Subcutaneous adipose tissue (tissue), 4 donors: Measurements from ENCODE around the gene PBRM1. TPM values are rescaled to one million over a fixed set of nuclear protein-coding genes. Genes with fewer than 3 reads are reported as not detected.

Source experiments
- CTCF ChIP-seq: fragments of 450-650 bp; IDR thresholded peaks from one replicate; pipeline ENCODE4 v1.5.1; 2016; ENCODE audit warnings: low read depth, mild to moderate bottlenecking, control low read depth, antibody characterized with exemption, moderate library complexity
- total RNA-seq, 4 donors: library from RNA; depleted of rRNA; stranded (reverse); fragments of >200 nt; gene quantifications; one replicate each; pipeline ENCODE4 v1.1.0, GENCODE V29; 2016

PBRM1 gene
- total RNA-seq = 100 to 1,000 TPM in 2 of 4 donors, 10 to 100 TPM in 2; 92.7 to 125 (median 104) TPM

GRCh38 chr3:52685709-52686691, at the start of gene PBRM1, which contains the start of gene GNL3:
Gene PBRM1, minus strand, starts transcription at chr3:52685913.
Gene GNL3, plus strand, starts transcription at chr3:52686032. Its CDS starts 61 bp downstream, at chr3:52686093.
- TF ChIP-seq CTCF = no peak

GRCh38 chr3:52733256-52733891, 47.7 kb upstream of the PBRM1 start:
- no peak for TF ChIP-seq CTCF

DNA sequence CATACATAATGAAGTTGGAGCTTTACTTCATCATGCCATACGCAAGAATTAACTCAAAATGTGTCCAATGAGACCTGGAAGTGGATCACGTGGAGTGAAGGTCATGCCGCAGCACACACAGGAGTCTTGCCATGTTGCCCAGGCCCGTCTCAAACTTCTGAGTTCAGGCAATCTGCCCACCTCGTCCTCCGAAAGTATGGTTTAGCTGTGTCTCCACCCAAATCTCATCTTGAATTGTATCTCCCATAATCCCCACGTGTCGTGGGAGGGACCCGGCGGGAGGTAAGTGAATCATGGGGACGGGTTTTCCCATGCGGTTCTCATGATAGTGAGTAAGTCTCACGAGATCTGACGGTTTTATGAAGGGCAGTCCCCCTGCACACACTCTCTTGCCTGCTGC, 45.9 kb upstream of the PBRM1 start:
- no peak for TF ChIP-seq CTCF

DNA sequence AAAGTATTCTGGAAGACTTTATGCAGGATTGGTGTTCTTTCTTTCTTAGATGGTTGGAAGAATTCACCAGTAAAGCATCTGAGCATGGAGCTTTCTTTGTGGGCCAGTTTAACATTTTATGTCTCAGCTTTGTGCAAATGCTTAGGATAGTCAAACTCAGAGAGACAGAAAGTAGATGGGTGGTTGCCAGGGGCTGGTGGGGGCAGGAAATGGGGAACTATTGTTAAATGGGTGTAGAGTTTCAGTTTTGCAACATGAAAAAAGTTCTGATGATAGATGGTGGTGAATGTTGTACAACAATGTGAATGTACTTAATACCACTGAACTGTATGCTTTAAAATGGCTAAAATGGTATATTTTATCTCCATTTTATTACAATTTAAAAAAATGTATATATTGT, 45.0 kb upstream of the PBRM1 start:
- TF ChIP-seq CTCF = no peak

GRCh38 chr3:52724511-52724910, 38.8 kb upstream of the PBRM1 start:
- no peak for TF ChIP-seq CTCF

DNA sequence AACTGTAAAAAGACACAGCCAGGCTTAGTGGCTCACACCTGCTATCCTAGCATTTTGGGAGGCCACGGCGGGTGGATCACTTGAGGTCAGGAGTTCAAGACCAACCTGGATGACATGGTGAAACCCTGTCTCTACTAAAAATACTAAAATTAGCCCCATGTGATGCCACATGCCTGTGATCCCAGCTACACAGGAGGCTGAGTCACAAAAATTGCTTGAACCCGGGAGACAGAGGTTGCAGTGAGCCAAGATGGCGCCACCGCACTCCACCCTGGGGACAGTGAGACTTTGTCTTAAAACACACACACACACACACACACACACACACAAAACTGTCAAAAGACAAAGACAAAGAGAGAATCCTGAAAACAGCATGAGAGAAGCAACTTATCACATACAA, 38.2 kb upstream of the PBRM1 start:
- no peak for TF ChIP-seq CTCF

DNA sequence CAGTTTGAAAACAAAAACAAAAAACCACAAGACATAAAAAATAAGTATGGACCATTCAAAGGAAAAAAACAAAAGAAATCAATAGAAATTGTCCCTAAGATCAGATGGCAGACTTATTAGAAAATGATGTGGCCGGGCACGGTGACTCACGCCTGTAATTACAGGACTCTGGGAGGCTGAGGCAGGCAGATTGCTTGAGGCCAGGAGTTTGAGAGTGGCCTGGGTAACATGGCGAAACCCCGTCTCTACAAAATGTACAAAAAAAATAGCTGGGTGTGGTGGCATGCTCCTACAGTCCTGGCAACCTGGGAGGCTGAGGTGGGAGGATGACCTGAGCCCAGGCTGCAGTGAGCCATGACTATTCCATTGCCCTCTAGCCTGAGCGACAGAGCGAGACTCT, 36.8 kb upstream of the PBRM1 start:
- TF ChIP-seq CTCF = no peak
